Measurements from ENCODE around the gene SIK2.

Gene SIK2

GRCh38 chr11:111734101-111734953 is 132.1 kb downstream of the SIK2 start:
- DNase-seq = no peak

DNA sequence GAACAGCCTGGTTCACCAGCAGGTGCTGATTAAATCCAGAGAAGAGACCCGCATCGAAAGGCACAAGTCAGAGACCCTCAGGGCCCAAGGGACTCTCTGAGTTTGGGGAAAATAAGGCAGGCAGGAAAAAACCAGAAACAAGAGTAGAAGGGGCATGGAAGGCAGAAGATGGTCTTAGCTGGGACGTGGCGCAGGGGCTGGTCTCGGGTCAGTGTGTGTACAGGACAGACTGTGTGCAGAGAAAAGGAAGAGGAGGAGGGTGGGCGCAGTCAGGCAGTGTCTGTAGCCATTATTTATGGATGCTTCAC is 132.7 kb downstream of the SIK2 start:
- DNase-seq = no peak

DNA sequence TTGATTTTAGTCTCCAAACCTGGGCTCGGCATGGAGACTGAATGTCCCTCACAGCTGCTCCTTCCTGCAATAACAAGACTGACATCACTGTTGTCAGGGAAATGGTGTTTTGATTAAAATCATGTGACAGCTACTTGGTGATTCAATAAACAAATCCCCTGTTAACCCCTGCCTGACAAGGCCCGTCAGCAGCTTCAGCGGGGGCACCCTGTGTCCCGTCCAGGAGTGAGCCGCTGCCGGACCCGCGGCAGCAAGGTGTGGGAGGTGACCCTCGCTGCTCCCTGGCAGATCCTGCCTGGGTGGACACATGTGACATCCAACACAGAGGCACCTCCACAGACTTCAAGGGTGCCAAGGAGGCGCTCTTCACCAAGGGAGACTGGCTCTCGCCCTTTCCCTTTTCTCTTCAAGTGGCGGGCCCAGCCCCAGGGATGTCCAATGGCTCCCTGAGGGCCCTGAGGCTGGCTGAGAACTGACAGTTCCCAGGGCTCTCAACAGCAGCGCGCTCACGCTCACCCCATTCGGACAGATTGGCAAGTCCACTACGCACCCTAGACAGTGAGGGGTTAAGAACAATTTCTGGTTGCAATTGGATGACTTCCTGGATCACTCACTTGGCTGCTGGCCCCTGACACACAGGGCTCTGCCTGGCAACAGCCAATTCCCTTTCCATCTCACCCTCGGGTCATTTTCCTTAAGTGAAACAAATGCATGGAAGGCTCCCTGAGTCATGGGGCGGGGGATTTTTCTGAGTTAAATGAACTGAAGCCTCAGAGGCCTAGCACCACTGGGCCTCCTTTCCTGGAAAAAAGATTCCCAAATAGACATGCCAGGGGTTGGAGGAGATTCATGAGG is 133.2 kb downstream of the SIK2 start:
- no peak for DNase-seq

GRCh38 chr11:111736181-111736590 is 133.9 kb downstream of the SIK2 start:
- no peak for DNase-seq

GRCh38 chr11:111736621-111737443 is 134.6 kb downstream of the SIK2 start:
- DNase-seq = no peak

- no peak for DNase-seq
These were observed 135.4 kb downstream of the SIK2 start for GRCh38 chr11:111737444-111738210.

GRCh38 chr11:111739299-111739698 is 137.1 kb downstream of the SIK2 start:
- DNase-seq = no peak

DNA sequence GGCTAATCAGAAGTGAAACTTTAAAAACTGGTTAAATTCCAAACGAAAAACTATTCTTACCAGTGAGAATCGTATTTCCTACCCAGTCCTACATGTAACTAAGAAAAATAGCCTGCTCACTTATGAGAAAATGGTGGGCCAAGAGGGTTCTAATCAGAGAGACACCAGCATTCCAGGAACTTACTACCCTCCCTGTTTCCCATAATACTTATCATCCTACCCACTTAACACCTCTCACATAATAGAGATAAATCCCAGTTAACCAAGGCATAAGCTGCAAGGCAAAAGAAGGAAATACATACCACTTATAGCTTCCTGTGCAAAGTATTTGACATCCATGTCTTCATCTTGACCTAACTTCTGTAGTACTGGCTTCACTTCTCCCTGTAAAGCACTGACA is 139.5 kb downstream of the SIK2 start:
- DNase-seq = no peak

GRCh38 chr11:111743700-111744099 is 141.5 kb downstream of the SIK2 start:
- DNase-seq = no peak

DNA sequence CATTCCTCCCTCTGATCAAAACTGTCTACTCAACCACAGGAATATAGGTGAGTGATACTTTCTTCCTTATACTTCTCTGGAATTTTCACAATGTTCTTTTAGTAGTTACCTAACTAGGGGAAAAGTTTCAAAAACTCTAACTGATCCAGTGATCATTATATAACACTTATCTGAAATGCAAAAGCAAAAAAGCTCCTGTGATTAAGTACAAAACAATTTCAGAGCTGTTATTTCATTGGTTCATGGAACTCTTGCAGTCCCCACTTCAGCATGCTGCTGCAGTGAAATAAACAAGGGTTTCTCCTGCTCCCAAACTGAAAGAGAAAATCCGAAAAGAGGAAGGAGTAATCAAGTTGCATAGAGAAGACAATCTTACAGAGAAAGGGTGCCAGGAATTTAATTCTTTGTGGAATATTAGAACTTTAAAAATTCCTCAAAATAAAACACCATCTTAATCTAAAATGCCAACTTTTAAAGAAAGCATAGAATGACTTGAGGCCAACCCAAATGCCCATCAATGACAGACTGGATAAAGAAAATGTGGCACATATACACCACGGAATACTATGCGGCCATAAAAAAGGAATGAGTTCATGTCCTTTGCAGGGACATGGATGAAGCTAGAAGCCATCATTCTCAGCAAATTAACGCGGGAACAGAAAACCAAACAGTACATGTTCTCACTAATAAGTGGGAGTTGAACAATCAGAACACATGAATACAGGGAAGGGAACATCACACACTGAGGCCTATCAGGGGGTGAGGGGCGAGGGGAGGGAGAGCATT is 143.7 kb downstream of the SIK2 start:
- no peak for DNase-seq

DNA sequence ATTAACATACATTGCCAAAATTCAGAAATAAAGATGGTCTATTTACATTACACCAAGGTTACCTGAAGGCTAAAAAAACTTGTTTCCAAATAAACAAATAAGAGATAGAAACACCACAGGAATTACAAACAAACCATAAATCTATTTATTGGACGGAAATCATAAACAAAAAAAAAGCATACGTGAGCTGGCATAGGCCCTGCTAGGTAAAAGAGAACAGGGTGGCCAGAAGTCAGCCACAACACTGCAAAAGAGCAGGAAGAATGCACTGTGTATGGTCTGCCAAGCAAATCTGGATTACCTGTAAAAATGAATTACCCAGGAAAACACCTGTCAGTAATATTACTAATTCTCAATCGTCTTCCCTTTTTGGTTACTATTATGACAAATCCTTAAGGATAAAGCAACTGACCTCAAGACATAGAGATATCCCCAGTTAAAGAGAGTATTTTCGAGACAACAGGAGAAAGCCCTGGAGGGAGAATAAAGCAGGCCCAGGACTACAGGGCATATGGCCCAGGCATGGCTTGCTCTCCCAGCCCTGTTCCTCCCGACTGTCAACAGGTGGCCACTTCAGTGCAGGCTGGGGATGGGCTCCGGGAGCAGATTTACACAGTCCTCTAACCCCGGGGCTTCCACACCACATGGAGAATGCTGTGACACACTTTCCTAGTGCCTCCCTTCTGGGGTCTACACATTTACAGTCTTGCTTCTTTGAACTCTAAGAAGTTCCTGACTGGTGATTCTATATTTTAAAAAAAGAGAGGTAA is 146.0 kb downstream of the SIK2 start:
- DNase-seq = no peak

DNA sequence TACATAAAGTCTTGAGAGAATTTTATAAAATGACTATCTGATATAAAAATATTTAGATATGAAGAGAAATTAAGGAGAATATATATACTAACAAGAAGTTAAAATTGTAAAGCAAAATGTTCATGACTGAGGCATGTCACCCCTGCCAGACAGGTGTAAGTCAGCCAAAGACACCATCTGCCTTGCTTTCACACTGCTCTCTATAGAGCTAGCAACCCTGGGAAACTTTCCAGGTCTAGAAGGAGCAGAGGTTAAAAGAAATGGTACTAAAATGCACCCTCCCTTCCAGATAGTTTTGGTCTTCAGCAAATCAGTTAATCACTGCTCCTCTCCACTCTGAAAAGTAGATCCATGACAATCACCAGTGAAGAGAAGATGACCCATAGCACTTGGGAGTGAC is 147.4 kb downstream of the SIK2 start:
- DNase-seq = no peak

DNA sequence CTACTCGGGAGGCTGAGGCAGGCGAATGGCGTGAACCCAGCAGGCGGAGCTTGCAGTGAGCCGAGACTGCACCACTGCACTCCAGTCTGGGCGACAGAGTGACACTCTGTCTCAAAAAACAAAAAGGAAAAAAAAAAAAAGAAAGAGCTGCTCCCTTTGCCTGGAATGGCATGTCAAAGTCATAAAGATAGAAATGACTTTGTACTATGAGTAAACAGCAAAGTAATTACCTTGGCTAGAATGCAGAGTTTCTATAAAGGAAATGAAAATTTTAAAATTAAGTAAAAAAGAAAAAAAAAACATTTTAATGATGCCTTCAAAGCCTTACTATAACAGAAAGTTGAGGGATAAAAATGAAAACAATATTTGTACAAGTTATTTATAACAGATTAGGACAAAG is 153.8 kb downstream of the SIK2 start:
- no peak for DNase-seq

DNA sequence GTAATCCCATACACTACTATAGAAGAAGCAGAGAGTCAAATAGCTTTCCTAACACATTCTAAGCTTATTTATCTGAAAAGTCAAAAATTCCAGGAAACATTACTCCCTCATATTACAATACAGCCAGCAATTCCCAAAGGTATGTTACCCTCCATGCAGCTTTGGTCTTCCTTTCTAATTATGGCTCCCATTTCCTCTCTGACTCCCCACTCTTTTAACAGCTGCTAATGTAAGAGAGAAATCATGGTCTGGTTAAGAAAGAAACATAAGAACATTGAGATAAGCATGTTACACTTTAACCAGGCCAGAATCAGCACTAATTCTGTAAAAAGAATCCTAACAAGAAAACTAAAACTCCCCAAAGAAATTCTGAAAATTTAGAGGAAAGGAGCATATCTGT is 157.1 kb downstream of the SIK2 start:
- no peak for DNase-seq

DNA sequence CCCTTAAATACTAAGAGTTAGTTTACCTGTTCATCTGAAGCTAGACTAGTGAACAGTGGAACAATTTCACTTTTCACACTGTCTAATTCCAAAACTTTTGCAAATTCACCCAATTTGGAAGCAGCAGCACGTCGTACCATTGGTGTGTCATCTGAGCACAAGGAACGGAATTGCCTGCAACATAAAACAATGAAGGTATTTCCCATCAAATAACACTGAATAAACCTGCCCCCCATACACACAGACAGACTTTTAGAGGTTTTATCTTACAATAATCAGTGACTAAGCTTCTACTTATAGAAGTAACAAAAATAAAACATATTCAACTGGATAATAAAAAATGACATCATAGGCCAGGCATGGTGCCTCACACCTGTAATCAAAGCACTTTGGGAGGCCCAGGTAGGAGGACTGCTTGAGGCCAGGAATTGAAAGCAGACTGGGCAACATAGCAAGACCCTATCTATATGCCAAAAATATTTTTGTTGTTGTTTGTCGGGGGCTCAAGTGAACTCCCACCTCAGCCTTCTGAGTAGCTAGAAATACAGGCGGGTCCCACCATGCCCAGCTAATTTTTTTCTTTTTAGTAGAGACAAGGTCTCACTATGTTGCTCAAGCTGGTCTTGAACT is 157.6 kb downstream of the SIK2 start:
- DNase-seq = no peak

DNA sequence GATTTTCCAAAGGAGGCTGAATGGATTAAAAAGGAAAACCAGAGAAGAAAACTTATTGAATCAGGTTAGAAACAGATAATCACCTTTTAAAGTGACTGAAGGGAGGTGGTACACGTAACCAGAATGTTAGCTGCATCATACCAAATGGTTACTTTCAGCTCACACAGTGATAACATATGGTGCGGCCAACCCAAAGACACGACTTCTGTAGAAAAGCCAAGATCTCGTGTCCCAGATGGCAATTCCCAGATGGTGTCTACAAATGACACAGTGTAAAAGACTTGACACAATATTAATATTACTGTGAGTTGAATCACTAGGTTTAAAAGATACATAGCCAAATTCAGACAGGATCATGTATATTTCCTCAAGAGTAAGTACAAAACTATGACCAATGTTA is 158.8 kb downstream of the SIK2 start:
- no peak for DNase-seq

- DNase-seq = no peak
These were observed 160.3 kb downstream of the SIK2 start for GRCh38 chr11:111762526-111762925.

DNA sequence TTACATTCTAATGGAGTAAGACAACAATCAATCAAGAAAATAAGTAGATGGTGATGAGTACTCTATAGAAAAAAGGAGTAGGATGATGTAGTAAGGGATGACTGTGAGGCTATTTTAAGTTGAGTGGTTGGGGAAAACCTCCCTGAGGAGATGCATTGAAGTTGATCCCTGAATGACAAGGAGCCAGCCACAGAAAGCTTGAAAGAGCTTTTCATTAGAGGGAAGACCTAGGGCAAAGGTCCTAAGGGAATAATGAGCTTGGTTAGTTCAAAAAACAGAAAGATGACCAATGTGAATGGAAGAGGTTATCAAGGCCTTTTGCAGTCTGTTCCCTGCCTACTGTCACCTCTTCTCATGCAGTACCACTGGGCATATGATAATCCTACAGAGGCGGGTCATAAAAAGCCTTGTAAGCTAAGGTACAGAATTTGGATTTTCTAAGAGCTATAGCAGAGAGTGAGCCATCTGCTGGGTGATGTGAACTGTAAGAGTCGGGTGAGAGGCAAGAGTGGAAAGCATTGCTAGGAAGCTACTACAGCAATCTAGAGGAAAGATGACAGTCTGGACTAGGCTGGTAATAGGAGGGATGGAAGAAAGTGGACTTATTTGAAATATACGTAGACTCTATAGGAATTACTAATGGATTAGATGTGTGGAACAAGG is 160.9 kb downstream of the SIK2 start:
- DNase-seq = no peak

- no peak for DNase-seq
These were observed 162.4 kb downstream of the SIK2 start for GRCh38 chr11:111764621-111765020.

Measured in stimulated activated CD4-positive, alpha-beta T cell treated with anti-CD3 and anti-CD28 coated beads, Interleukin-4, amount 100 ng/mL, for 4 hours (primary cell).